ENCODE measurements around the gene ABI3.

DNA sequence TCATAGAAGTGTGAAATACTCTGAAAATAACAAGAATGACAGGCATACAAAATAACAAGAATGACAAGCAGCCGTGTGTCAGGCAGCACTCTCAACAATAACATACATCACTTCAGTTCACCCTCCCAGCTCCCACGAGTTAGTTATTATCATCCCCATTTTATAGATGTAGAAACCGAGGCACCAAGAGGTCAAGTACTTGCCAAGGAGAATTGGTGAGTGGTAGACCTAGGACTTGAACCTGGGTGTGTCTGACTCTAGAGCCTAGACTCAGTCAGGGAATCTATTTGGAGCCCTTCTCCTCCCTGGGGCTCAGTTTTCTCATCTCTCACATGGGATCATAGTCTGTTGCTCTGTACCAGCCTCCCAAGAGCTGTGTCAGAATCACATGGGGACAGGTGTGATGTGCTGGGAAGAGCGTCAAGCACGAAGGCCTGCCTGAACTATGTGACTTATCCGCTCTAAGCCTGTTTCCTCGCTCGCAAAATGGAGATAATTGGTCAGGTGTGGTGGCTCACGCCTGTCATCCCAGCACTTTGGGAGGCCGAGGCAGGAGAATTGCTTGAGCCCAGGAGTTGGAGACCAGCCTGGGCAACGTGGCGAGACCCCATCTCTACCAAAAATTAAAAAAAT is 39.5 kb downstream of the ABI3 start:
- TF ChIP-seq, protein P1, sequence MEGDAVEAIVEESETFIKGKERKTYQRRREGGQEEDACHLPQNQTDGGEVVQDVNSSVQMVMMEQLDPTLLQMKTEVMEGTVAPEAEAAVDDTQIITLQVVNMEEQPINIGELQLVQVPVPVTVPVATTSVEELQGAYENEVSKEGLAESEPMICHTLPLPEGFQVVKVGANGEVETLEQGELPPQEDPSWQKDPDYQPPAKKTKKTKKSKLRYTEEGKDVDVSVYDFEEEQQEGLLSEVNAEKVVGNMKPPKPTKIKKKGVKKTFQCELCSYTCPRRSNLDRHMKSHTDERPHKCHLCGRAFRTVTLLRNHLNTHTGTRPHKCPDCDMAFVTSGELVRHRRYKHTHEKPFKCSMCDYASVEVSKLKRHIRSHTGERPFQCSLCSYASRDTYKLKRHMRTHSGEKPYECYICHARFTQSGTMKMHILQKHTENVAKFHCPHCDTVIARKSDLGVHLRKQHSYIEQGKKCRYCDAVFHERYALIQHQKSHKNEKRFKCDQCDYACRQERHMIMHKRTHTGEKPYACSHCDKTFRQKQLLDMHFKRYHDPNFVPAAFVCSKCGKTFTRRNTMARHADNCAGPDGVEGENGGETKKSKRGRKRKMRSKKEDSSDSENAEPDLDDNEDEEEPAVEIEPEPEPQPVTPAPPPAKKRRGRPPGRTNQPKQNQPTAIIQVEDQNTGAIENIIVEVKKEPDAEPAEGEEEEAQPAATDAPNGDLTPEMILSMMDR (IDR thresholded peaks at IDR 0.05), result no peak
- no peak for TF ChIP-seq EP300 (IDR thresholded peaks at IDR 0.05)
- TF ChIP-seq POLR2A (IDR thresholded peaks at IDR 0.05), result no peak
